ENCODE measurements around the gene HOXB8. TPM values are rescaled to one million over a fixed set of nuclear protein-coding genes. Genes with fewer than 3 reads are reported as not detected.
A peak's percentile ranks its signal among the peaks of the same experiment; 100 is the strongest.

HOXB8 gene
- total RNA-seq, 2 donors from 2014 or later = not detected

GRCh38 chr17:48591255-48592056 is 23.6 kb downstream of the HOXB8 start:
- Mint-ChIP-seq H3K4me1 (ENCODE audit: low read depth) (peaks cover 51% of the 10 kb centered on the region), H3K36me3 (ENCODE audit: insufficient read depth in 2 of 2) (no peaks in the 10 kb centered on the region), H3K9me3 (no peaks in the 10 kb centered on the region), H3K27me3 (ENCODE audit: low read depth) (peaks cover 96% of the 10 kb centered on the region), H3K4me3 (peak overlapping the region; percentile 38 to 41), H3K27ac (no peak overlapping the region)
- no peak for DNase-seq
- ATAC-seq (replicated peaks in 1 of 2) = no peak

DNA sequence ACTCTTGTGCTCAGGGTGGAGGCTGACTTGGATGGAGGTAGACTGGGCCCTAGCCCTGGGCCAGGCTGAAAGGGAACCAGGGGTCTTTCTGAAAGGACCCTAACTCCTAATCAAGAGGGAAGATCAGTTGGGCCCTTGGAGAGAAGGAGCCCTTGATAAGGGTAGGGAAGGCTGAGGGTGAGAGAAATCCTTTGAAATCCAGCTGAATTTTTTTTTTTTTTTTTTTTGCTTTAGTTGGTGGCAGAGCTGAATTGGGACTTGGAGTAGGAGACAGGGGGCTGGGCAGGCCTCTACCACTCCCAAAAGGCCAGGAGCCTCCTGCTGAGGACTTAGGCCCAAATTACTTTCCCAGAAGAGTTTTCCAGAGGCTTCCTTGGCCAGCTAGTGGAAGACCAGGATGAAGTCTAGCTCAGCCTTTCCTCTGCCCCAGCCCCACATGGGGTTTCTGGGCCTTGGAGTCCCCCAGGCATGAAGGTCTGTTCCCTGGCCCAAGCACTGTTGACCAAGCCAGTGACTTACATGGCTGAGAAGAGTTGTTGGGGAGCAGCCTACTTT is 24.4 kb downstream of the HOXB8 start:
- ATAC-seq (replicated peaks in 1 of 2) = no peak
- no peaks in the 10 kb centered on the region for H3K36me3 Mint-ChIP-seq (ENCODE audit: insufficient read depth in 2 of 2)
- no peak for DNase-seq
- H3K4me1 Mint-ChIP-seq (ENCODE audit: low read depth) = peaks cover 51% of the 10 kb centered on the region
- H3K27me3 Mint-ChIP-seq (ENCODE audit: low read depth) = peaks cover 96% of the 10 kb centered on the region
- H3K4me3 Mint-ChIP-seq = peak overlapping the region in 1 of 2 donors; percentile 9
- H3K27ac Mint-ChIP-seq = no peak overlapping the region
- H3K9me3 Mint-ChIP-seq = no peaks in the 10 kb centered on the region

GRCh38 chr17:48589831-48590606 is 25.1 kb downstream of the HOXB8 start, which contains the start of gene HOXB3:
Gene HOXB3, minus strand, starts transcription at chr17:48590241. Its CDS starts 37,767 bp downstream, at chr17:48552474.
- ATAC-seq (replicated peaks in 1 of 2) = no peak
- no peaks in the 10 kb centered on the region for H3K9me3 Mint-ChIP-seq
- H3K27ac Mint-ChIP-seq = no peak within 1 kb of the TSS
- no peaks in the 10 kb centered on the region for H3K36me3 Mint-ChIP-seq (ENCODE audit: insufficient read depth in 2 of 2)
- DNase-seq = no peak
- H3K4me1 Mint-ChIP-seq (ENCODE audit: low read depth) = peaks cover 52% of the 10 kb centered on the region
- peaks cover 95% of the 10 kb centered on the region for H3K27me3 Mint-ChIP-seq (ENCODE audit: low read depth)
- H3K4me3 Mint-ChIP-seq = peak within 1 kb of the TSS in 1 of 2 donors; percentile 9

DNA sequence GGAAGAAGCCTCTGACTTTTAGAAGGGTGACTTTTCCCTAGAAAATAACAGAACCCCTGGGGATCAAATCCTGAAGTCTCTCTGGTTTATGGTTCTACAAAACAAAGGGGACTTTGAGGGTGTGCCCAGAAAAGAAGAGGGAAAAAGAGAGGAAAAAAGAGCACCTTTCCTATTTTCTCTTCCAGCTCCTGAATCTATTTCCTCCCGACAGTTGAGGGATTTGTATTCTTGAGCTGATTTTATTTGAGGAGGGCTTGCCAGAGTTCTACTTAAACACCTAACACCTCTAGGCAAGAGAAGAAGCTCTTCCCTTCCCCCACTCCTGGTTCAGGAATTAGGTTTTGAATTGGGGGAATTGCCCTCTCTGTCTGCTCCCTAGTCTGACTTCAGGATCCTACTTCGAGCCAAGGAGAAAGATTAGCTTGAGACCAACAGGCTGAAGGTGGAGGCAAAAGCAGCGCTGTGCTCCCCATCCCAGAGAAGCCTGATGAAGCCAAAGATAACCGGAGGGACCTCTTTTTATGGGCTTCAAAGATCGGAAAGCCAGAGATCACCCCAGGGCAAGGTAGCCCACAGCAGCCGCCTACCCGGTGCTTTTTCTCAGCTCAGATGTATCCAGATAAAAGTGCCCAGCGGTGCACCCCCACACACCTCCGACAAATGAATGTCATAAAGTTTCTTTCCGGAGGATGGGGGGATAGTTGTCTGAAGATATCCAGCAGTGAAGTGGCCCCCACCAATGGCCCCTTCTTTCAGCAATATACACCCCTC is 25.8 kb downstream of the HOXB8 start:
- Mint-ChIP-seq H3K4me3 (no peak overlapping the region), H3K36me3 (ENCODE audit: insufficient read depth in 2 of 2) (no peaks in the 10 kb centered on the region), H3K9me3 (no peaks in the 10 kb centered on the region), H3K27ac (no peak overlapping the region), H3K27me3 (ENCODE audit: low read depth) (peaks cover 95% of the 10 kb centered on the region), H3K4me1 (ENCODE audit: low read depth) (peaks cover 56% of the 10 kb centered on the region)
- no peak for DNase-seq
- ATAC-seq (replicated peaks in 1 of 2) = no peak

DNA sequence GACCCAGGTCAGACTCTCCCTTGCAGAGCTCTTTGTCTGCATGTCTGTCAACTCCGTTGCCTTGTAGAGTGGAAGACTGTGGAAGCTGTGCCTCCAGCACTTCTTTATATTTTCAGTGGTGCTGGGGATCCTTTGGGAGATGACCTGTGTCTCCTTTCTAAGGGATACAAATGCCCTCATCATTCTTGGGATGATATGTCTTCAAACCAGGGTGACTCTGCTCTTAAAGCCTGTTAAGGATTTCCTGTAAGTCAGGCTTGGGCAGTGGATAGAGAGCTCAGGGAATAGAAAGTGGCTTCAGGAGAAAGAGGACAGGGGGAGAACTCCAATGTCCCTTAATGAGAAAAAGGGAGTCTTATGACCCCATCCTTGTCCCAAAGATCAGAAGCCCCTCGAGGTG is 26.6 kb downstream of the HOXB8 start:
- H3K4me1 Mint-ChIP-seq (ENCODE audit: low read depth) = peaks cover 49% of the 10 kb centered on the region

GRCh38 chr17:48588074-48588415 is 27.0 kb downstream of the HOXB8 start:
- ATAC-seq (replicated peaks in 1 of 2) = no peak
- H3K27me3 Mint-ChIP-seq (ENCODE audit: low read depth) = peaks cover 97% of the 10 kb centered on the region
- H3K4me1 Mint-ChIP-seq (ENCODE audit: low read depth) = peaks cover 45% of the 10 kb centered on the region
- no peak overlapping the region for H3K4me3 Mint-ChIP-seq
- H3K9me3 Mint-ChIP-seq = no peaks in the 10 kb centered on the region
- H3K36me3 Mint-ChIP-seq (ENCODE audit: insufficient read depth in 2 of 2) = no peaks in the 10 kb centered on the region
- DNase-seq = no peak
- H3K27ac Mint-ChIP-seq = no peak overlapping the region

More for the DNA sequence above, 26.6 kb downstream of the HOXB8 start:
- Mint-ChIP-seq H3K27me3 (ENCODE audit: low read depth) (peaks cover 95% of the 10 kb centered on the region), H3K27ac (no peak overlapping the region), H3K4me3 (no peak overlapping the region), H3K9me3 (no peaks in the 10 kb centered on the region), H3K36me3 (ENCODE audit: insufficient read depth in 2 of 2) (no peaks in the 10 kb centered on the region)
- ATAC-seq (replicated peaks in 1 of 2) = no peak
- no peak for DNase-seq

- Mint-ChIP-seq H3K4me3 (peak overlapping the region in 1 of 2 donors; percentile 26), H3K27ac (no peak overlapping the region), H3K9me3 (no peaks in the 10 kb centered on the region), H3K4me1 (ENCODE audit: low read depth) (peaks cover 48% of the 10 kb centered on the region), H3K36me3 (ENCODE audit: insufficient read depth in 2 of 2) (no peaks in the 10 kb centered on the region), H3K27me3 (ENCODE audit: low read depth) (peaks cover 99% of the 10 kb centered on the region)
- ATAC-seq (replicated peaks in 1 of 2) = no peak
- DNase-seq = no peak
Observed at GRCh38 chr17:48587276-48588073, 27.6 kb downstream of the HOXB8 start.

DNA sequence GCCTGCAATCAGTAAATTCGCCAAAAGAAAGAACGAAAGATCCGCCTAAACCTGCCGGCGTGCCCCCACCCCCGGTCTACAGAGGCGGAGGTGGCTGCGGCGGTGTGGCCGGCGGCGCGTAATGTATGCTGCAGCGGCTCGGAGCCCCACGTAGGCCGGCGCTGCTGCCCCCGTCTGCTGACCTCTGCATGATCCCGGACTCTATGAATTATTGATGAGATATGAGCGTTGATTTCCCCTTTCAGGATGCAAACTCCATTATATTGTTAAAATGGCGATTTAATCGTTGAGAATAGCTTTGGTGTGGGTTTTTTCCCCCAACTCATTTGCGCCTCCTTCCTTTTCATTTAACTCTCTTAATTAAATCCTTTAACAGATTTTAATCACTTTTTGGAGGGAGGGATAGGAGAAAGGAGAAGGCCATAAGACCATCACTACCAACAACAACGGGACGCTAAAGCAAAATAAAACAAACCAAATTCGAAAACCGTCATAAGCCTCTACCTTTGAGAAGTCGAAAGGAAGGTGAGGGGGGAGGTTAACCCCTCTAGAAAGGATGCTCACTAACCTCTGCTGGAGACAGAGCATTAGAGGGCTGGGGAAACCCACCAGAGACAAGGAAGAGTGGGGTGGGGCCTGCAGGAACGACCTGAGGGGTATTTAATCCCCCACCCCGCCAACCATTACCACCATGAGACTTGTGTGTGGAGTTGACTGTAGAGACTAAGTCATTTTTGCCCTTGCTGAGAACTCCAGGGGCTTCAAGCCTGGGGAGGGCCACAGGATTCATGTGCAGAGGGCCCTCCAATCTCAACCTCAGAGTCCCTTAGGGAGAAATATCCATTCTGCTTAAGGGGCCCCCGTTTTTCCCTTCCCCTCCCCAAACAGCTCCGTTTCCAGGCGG is 28.5 kb downstream of the HOXB8 start:
- H3K36me3 Mint-ChIP-seq (ENCODE audit: insufficient read depth in 2 of 2) = no peaks in the 10 kb centered on the region
- no peaks in the 10 kb centered on the region for H3K9me3 Mint-ChIP-seq
- ATAC-seq (replicated peaks in 1 of 2) (peak in 1 of 2 donors; percentile 34), DNase-seq (peak; percentile 53 to 62)
- H3K27me3 Mint-ChIP-seq (ENCODE audit: low read depth) = peaks cover 95% of the 10 kb centered on the region
- no peak overlapping the region for H3K27ac Mint-ChIP-seq
- peaks cover 49% of the 10 kb centered on the region for H3K4me1 Mint-ChIP-seq (ENCODE audit: low read depth)
- H3K4me3 Mint-ChIP-seq = peak overlapping the region; percentile 90 to 98

DNA sequence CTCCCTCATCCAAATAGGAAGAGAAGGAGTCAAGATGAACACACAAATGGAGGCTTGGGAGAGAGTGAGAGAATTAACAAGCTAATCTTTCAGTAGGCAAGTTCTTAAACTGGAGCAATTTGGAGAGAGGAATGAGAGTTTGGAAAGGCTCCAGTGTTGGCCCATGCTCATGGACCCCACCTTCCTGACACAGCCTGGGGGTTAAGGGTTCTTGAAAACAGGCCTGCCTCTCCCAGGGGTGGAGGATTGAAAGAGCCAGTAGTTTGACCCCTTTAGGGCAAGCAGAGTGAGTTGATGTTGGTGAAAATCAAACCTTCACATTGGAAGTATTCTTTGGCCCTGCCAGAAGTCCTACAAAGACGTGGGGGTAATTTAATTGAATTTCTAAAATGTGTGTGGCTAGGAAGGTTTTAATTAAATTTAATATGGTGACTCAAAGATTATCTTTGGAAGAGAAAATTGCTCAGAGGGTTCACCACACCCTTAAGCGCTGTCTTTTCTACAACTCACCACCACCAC is 30.8 kb downstream of the HOXB8 start:
- H3K36me3 Mint-ChIP-seq (ENCODE audit: insufficient read depth in 2 of 2) = no peaks in the 10 kb centered on the region
- DNase-seq (no peak), ATAC-seq (replicated peaks in 1 of 2) (no peak)
- no peak overlapping the region for H3K27ac Mint-ChIP-seq
- peaks cover 60% of the 10 kb centered on the region for H3K4me1 Mint-ChIP-seq (ENCODE audit: low read depth)
- no peaks in the 10 kb centered on the region for H3K9me3 Mint-ChIP-seq
- peak overlapping the region; percentile 90 to 98 for H3K4me3 Mint-ChIP-seq
- H3K27me3 Mint-ChIP-seq (ENCODE audit: low read depth) = peaks cover 95% of the 10 kb centered on the region

GRCh38 chr17:48583708-48584222 is 31.3 kb downstream of the HOXB8 start:
- Mint-ChIP-seq H3K4me1 (ENCODE audit: low read depth) (peaks cover 65% of the 10 kb centered on the region), H3K4me3 (peak overlapping the region; percentile 90 to 98), H3K9me3 (no peaks in the 10 kb centered on the region), H3K27ac (no peak overlapping the region), H3K36me3 (ENCODE audit: insufficient read depth in 2 of 2) (no peaks in the 10 kb centered on the region), H3K27me3 (ENCODE audit: low read depth) (peaks cover 95% of the 10 kb centered on the region)
- ATAC-seq (replicated peaks in 1 of 2) (no peak), DNase-seq (no peak)

DNA sequence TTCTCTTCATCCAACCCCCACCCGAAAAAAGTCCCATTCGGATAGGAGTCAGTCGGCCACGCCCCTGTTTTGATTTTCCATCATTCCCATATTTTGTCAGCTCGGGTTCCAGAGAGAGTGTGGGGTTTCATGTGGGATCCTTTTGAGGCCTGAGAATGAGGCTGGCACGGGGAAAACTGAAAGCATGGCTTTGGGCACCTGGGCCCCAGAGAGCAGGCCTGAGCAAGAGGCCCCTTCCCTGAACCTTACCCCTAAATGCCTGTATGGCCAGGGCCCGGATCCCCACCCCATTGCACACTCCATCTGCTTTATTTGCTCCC is 32.4 kb downstream of the HOXB8 start:
- no peak for DNase-seq
- no peak for ATAC-seq (replicated peaks in 1 of 2)
- peak overlapping the region; percentile 75 to 98 for H3K4me3 Mint-ChIP-seq
- H3K27me3 Mint-ChIP-seq (ENCODE audit: low read depth) = peaks cover 88% of the 10 kb centered on the region
- peaks cover 67% of the 10 kb centered on the region for H3K4me1 Mint-ChIP-seq (ENCODE audit: low read depth)
- no peaks in the 10 kb centered on the region for H3K9me3 Mint-ChIP-seq
- peaks cover 2 to 3% of the 10 kb centered on the region in 2 donors for H3K36me3 Mint-ChIP-seq (ENCODE audit: insufficient read depth in 2 of 2)
- H3K27ac Mint-ChIP-seq = no peak overlapping the region
